ENCODE measurements around the gene MCC. TPM values are rescaled to one million over a fixed set of nuclear protein-coding genes. Genes with fewer than 3 reads are reported as not detected.

The MCC gene
- total RNA-seq, 6 donors from 2014 or later, result 12.1 to 67.1 (median 21.3) TPM

- Histone ChIP-seq H3K27me3 (no peaks in the 10 kb centered on the region), H3K27ac (no peak overlapping the region)
Observed at GRCh38 chr5:113364466-113364865, 123.8 kb downstream of the MCC start.

GRCh38 chr5:113361701-113362100 lies 126.6 kb downstream of the MCC start:
- TF ChIP-seq POLR2A (IDR thresholded peaks at IDR 0.05) (no peak), EP300 (IDR thresholded peaks at IDR 0.05) (no peak), CTCF (IDR thresholded peaks at IDR 0.05) (no peak), POLR2AphosphoS5 (IDR thresholded peaks at IDR 0.05) (no peak)
- H3K36me3 ChIP-seq, result no peaks in the 10 kb centered on the region
- H3K9me3 ChIP-seq, result peaks cover 6 to 16% (median 11%) of the 10 kb centered on the region in 4 donors
- DNase-seq (no peak), ATAC-seq (ENCODE audit: low FRiP score in 2 of 2) (no peak)
- H3K4me3 ChIP-seq, result no peak overlapping the region
- 89 to 94% methylated on average over 1 of the region's 1 CpG for WGBS, 2 donors
- no peaks in the 10 kb centered on the region for H3K27me3 ChIP-seq
- no peak overlapping the region for H3K27ac ChIP-seq
- peaks cover 0 to 3% (median 0%) of the 10 kb centered on the region in 4 donors for H3K4me1 ChIP-seq

More at GRCh38 chr5:113364466-113364865, 123.8 kb downstream of the MCC start:
- Histone ChIP-seq H3K36me3 (no peaks in the 10 kb centered on the region), H3K4me3 (no peak overlapping the region), H3K9me3 (peaks cover 6 to 16% (median 11%) of the 10 kb centered on the region in 4 donors), H3K4me1 (no peaks in the 10 kb centered on the region)
- DNase-seq (no peak), ATAC-seq (ENCODE audit: low FRiP score in 2 of 2) (no peak)
- 83 to 100% methylated on average over 1 of the region's 1 CpG for WGBS, 2 donors
- TF ChIP-seq CTCF (IDR thresholded peaks at IDR 0.05), result no peak
- no peak for TF ChIP-seq POLR2A (IDR thresholded peaks at IDR 0.05)
- TF ChIP-seq EP300 (IDR thresholded peaks at IDR 0.05), result no peak
- TF ChIP-seq POLR2AphosphoS5 (IDR thresholded peaks at IDR 0.05), result no peak

- Histone ChIP-seq H3K27ac (no peak overlapping the region), H3K9me3 (peaks cover under 1 to 3% (median 2%) of the 10 kb centered on the region in 4 donors), H3K36me3 (no peaks in the 10 kb centered on the region), H3K4me1 (peaks cover 0 to 3% (median 0%) of the 10 kb centered on the region in 4 donors), H3K27me3 (no peaks in the 10 kb centered on the region), H3K4me3 (no peak overlapping the region)
- DNase-seq, result no peak
- no peak for ATAC-seq (ENCODE audit: low FRiP score in 2 of 2)
- no peak for TF ChIP-seq CTCF (IDR thresholded peaks at IDR 0.05)
- TF ChIP-seq POLR2AphosphoS5 (IDR thresholded peaks at IDR 0.05), result no peak
- TF ChIP-seq EP300 (IDR thresholded peaks at IDR 0.05), result no peak
- no peak for TF ChIP-seq POLR2A (IDR thresholded peaks at IDR 0.05)
Observed at GRCh38 chr5:113359419-113359818, 128.8 kb downstream of the MCC start.

GRCh38 chr5:113358696-113359095 lies 129.6 kb downstream of the MCC start:
- ATAC-seq (ENCODE audit: low FRiP score in 2 of 2), result no peak

More at GRCh38 chr5:113358696-113359095, 129.6 kb downstream of the MCC start:
- Histone ChIP-seq H3K36me3 (no peaks in the 10 kb centered on the region), H3K9me3 (no peaks in the 10 kb centered on the region), H3K4me1 (peaks cover 0 to 3% (median 0%) of the 10 kb centered on the region in 4 donors), H3K4me3 (no peak overlapping the region), H3K27ac (no peak overlapping the region), H3K27me3 (no peaks in the 10 kb centered on the region)
- 79 to 90% methylated on average over 3 of the region's 3 CpGs for WGBS, 2 donors
- no peak for DNase-seq
- no peak for TF ChIP-seq POLR2AphosphoS5 (IDR thresholded peaks at IDR 0.05)
- no peak for TF ChIP-seq POLR2A (IDR thresholded peaks at IDR 0.05)
- TF ChIP-seq CTCF (IDR thresholded peaks at IDR 0.05), result no peak
- no peak for TF ChIP-seq EP300 (IDR thresholded peaks at IDR 0.05)

Data from upper lobe of left lung (tissue), 6 donors.